Activated CD8-positive, alpha-beta memory T cell treated with anti-CD3 and anti-CD28 coated beads for 48 hours (primary cell): ENCODE results near the gene TRAK2.
"Not testable (repeated sequence)": the region's sequence is repeated elsewhere in the genome, so short reads cannot be mapped to it uniquely, and the experiment has no call there.

Experiments used
- DNase-seq, 3 experiments: peaks; one replicate each; pipeline ENCODE4 v3.0.0-alpha.2; 2020; ENCODE audit warnings: low read depth in 2 of 3, low spot score in 2 of 3

Gene TRAK2

DNA sequence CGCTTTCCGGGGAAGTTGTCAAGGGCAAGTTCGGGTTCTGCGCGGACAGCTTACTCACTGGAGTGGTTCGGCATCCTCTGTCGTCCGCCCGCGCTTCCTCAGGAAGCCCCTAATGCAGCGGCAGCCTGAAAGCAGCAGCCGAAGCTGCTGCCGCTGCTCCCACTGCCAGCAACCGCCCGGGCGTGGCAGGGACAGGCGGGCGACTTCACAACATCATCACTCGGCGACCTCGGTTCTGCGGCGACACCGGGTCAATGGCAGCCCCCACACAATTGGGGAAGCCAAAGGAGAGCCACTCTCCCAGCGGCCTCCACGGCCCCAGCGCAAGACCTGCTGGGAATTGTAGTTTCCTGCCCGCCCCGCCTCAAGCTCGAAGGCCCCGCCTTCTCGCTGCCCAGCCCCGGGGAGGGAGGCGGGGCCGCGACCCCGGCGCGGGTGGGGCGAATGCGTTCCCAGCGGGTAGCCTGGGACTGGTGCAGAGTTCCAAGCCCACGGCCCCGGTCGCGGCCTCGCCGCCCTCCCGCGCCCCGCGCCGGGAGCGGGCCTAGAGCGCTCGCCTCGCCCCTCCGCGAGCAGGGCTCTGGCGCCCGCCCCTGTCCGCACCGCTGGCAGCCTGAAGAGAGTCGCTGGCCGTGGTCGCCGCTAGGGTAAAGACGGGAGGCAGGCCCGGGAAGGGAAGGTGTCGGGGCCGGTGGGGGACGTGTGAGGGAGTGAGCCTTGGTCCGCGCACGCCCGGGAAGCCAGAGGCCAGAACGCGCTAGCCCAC is at the start of gene TRAK2, which contains the start of gene STRADB:
Gene TRAK2 (minus strand): TSS at position 167 of the 766 bp plus-strand sequence. CDS start 30,951 bp downstream, outside the sequence.
Gene STRADB (plus strand): TSS at position 449 of the 766 bp plus-strand sequence. CDS start 3,101 bp downstream, outside the sequence.
- peak; percentile 81 to 92 (median 92) for DNase-seq

DNA sequence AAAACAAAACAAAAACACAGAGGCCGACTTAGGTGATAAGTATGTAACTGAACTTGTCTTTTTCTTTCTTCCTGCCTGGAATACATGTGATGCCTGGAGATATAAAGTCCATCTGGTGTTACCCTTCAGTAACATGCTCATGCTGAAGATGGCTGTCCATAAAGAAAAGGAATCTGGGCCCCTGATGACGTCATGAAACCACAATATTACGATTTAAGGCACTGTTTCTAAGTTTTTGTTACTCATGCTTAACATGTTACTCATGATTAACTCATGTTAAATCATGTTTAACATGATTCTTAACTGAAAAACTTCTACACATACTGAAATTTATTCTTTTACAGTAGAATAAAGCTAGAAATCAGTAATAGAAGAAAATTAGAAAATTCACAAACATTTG is 49.3 kb upstream of the TRAK2 start:
- no peak for DNase-seq

GRCh38 chr2:201496785-201497184 is 45.5 kb upstream of the TRAK2 start:
- DNase-seq = no peak

GRCh38 chr2:201490291-201490690 is 39.0 kb upstream of the TRAK2 start:
- DNase-seq = no peak

GRCh38 chr2:201484805-201485204 is 33.5 kb upstream of the TRAK2 start:
- no peak for DNase-seq

DNA sequence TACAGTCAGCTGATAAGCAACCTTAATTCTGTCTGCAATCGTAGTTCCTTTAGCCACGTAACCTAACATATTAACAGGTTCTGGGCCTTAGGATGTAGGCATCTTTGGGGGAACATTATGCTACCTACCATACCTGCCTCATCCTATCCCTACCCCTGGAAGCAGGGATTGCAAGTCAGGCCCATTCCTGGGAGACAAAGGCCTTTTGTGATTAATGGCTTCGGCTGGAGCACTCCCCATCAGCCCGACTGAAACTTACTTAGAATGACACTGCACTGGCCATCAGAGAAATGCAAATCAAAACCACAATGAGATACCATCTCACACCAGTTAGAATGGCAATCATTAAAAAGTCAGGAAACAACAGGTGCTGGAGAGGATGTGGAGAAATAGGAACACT is 32.5 kb upstream of the TRAK2 start:
- not testable (repeated sequence) for DNase-seq

DNA sequence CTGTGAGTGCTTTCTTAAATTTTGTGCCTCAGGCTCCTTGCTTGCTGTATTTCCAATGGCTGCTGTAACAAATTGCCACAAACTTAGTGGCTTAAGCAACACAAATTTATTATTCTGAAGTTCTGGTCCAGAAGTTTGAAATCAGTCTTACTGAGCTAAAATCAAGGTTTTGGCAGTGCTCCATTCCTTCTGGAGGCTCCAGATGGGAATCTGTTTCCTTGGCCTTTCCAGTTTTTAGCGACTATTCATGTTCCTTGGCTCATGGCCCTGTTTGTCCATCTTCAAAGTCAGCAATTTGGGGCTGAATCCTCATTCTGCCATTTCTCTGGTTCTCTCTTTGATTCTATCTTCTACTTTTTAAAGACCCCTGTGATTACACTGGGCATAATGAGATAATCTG is 32.1 kb upstream of the TRAK2 start:
- no peak for DNase-seq

DNA sequence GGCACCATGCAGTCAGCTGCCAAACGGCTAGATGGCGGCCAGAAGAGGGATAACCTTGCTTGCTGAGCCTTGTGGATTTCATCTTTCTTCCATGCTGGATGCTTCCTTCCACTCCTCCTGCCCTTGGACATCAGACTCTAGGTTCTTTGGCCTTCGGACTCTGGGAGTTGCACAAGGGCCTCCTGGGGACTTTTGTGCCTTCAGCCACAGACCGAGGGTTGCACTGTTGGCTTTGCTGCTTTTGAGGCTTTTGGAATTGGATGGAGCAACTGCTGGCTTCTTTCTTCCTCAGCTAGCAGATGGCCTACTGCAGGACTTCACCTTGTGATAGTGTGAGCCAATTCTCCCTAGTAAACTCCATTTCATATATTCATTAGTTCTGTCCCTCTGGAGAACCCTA is 31.3 kb upstream of the TRAK2 start:
- DNase-seq = no peak

DNA sequence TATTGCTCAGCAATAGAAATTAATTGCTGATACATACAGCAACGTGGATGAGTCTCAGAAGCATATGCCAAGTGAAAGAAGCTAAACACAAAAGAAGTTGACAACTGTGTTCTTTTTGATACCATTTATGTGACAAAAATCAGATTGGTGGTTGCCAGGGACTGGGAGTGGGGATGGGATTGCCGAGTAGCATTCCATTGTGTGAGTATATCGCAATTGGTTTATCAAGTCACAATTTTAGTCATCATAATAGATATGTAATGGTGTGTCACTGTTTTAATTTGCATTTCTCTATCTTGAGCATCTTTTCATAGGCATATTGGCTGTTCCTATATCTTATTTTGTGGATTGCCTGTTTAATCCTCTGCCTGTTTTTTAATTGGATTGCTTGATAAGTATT is 21.2 kb upstream of the TRAK2 start:
- no peak for DNase-seq

GRCh38 chr2:201471732-201472393 is 20.6 kb upstream of the TRAK2 start:
- DNase-seq = no peak

GRCh38 chr2:201470821-201471731 is 19.8 kb upstream of the TRAK2 start:
- no peak for DNase-seq

DNA sequence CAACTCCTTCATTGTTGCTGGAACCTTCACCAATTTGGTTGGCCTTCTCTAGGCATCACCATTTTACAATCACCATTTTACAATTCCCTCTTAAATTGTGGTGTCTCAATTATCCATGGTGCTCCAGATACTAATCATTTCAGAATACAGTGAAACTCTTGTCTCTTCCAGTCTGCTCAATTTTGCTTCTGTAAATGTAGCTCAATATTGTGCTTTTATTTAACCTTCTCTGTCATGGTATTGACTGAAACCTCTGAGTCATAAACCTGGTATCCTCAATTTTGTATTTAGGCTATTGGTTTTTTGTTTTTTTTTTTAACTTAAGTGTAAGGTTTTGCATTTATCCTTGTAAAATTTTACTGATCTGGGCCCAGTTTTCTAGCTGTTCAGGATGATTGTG is 16.4 kb upstream of the TRAK2 start:
- no peak for DNase-seq

DNA sequence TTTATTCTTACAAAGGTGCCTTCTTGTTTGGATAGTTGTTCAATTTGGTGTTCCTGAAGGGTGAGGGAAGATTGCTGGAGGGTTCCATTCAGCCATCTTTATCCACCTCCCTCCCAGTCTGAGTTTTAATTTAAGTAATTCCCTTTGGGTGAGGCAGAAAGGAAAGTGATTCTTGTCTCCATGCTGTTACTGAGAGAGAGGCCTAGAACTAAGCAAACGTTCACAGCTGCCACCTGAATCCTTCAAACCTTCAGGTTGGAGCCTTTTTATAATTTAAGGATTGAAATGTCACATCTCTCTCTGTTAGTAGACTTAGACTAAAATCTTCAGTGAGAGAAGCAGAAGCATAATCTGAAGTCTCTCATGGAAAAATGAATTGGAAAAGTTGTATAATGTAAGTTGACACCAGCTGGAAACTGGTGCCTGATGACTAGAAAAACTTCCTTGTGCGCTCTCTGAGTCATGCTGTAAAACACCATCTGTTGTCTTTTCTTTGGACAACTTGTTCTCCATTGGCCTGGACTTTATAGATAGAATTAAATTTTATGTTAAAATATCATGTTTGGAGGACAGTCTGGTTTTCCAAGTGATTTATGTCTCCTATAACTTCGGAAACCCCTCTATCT is 14.9 kb upstream of the TRAK2 start:
- no peak for DNase-seq

DNA sequence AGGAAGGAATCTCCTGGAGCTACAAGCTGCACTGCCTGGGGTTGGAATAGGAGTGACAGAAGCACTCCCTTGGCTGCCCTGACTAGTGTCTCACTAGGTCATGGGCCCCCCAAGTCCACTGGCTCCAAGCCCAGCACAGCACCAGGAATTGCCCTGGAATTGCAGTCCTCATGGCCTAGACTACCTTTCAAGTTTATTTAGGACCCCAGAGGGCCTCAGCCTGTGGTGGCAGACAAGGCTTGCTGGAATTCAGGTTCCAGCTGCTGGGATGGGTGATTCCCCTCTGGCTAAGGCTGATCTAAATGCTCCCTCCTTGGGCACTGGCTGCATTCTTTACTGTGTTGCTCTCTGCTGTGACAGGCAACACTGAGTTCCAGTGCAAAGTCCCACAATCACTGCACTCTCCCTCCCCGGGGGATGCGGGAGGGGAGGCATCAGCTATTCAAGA is 14.3 kb upstream of the TRAK2 start:
- DNase-seq = no peak

DNA sequence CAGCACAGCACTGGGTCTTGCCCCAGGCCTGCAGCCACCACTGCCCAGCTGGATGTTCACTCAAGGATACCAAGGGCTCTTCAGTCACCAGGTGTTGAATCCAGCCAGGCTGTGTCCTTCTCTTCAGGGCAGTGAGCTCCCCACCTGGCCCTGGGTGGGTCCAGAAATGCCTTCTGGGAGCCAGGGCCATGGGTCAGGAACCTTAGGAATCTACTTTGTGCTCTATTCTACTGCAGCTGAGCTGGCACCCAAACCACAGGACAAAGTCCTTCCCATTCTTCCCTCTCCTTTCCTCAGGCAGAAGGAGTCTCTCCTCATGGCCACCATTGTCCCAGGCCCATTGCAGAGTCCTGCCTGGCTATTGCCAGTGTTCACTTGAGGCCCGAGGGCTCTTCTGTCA is 13.3 kb upstream of the TRAK2 start:
- no peak for DNase-seq

DNA sequence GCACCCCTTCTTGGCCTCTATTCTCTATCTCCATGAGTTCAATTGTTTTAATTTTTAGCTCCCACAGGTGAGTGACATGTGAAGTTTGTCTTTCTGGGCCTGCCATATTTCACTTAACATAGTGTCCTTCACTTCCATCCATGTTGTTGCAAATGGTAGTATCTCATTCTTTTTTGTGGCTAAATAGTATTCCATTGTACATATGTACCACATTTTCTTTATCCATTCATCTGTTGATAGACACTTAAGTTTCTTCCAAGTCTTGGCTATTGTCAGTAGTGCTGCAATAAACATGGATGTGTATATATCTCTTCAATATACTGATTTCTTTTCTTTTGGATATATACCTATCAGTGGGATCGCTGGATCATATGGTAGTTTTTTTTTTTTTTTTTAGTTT is 9.3 kb upstream of the TRAK2 start:
- no peak for DNase-seq

DNA sequence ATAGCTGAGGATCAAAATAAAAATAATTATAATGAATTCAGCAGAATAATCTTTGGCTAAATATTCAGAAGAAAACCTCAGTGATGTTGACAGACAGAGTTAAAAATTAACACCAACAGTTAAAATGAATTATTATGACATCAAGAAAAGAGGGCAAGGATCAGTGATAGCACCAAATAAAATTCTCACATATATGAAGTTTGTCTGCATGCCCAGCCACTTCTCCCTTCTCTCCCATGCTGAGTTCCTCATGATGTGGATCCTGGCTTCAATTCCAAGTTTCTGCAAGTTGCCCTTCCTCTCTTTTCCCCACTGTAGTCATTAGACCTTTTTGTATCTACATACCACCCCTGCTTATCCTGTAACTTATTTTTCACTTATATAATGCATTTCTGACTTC is 7.1 kb upstream of the TRAK2 start:
- no peak for DNase-seq

GRCh38 chr2:201452922-201453643 is 1.8 kb upstream of the TRAK2 start:
- no peak for DNase-seq

- DNase-seq = no peak
These were observed 1.0 kb upstream of the TRAK2 start for GRCh38 chr2:201452058-201452921.

DNA sequence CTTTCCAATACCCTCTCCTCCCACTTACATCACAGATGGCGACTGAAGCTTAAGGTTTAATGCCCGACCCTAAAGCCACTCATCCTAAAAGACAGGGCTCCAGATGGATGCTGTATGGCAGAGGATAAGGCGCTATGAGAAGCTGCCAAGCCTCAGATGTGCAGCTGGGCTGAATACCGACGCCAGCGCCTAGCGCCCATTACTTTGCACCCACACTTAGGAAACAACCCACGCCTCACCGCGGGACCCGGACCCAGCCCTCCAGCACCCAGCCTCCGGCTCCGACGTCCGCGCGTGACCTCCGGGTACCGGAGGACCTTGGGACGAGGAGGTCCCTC is 335 bp downstream of the TRAK2 start:
- no peak for DNase-seq
